ENCODE measurements around the gene TOMM20L. TPM values are rescaled to one million over a fixed set of nuclear protein-coding genes. Genes with fewer than 3 reads are reported as not detected.

The TOMM20L gene
- total RNA-seq, 2 experiments from 2014 or later = 0.56 TPM; not detected in 1

GRCh38 chr14:58397156-58397555 is 1.4 kb downstream of the TOMM20L start:
- Mint-ChIP-seq H3K4me1 (ENCODE audit: low read depth) (peaks cover 12% of the 10 kb centered on the region), H3K27me3 (no peaks in the 10 kb centered on the region), H3K4me3 (peak overlapping the region; percentile 88), H3K36me3 (ENCODE audit: low read depth) (no peaks in the 10 kb centered on the region), H3K9me3 (no peaks in the 10 kb centered on the region), H3K27ac (peak overlapping the region; percentile 81)
- intact Hi-C loops (cut with DNase I, micrococcal nuclease) = loop anchor here (2.0 kb wide), 2 partner anchors 28 to 288 kb away; no protein-coding TSS in a partner anchor
- peaks cover 13% of the 10 kb centered on the region for H3K4me1 ChIP-seq (ENCODE audit: insufficient read depth, low read length)
- no peak for DNase-seq
- POLR2A ChIA-PET = interaction anchor here (0.6 to 3.0 kb wide), 5 partner anchors 17 to 197 kb away, joined by 3 to 51 read pairs (median 10); partner anchors contain the start of genes ACTR10, KIAA0586 and TIMM9
- CTCF ChIA-PET = interaction anchor here (1.9 kb wide), 1 partner anchor 8 kb away, joined by 9 read pairs; no protein-coding TSS in a partner anchor
- no peak overlapping the region for H3K27ac ChIP-seq (ENCODE audit: low read depth in 1 of 2, low read length in 2 of 2)
- no peak for TF ChIP-seq CTCF (IDR thresholded peaks at IDR 0.05)
- no peaks in the 10 kb centered on the region for H3K9me3 ChIP-seq (ENCODE audit: control insufficient read depth in 1 of 2, insufficient read depth in 1 of 2, low read length in 2 of 2)
- no peak overlapping the region for H3K4me3 ChIP-seq (ENCODE audit: low read length)
- no peak for ATAC-seq (ENCODE audit: poor library complexity)
- H3K27me3 ChIP-seq (ENCODE audit: control insufficient read depth in 1 of 2, insufficient read depth in 2 of 2, low read length in 2 of 2) = no peaks in the 10 kb centered on the region
- no peaks in the 10 kb centered on the region for H3K36me3 ChIP-seq (ENCODE audit: insufficient read depth, low read length)

GRCh38 chr14:58398495-58398894 is 2.8 kb downstream of the TOMM20L start:
- ATAC-seq (ENCODE audit: poor library complexity) = no peak
- H3K27me3 ChIP-seq (ENCODE audit: control insufficient read depth in 1 of 2, insufficient read depth in 2 of 2, low read length in 2 of 2) = no peaks in the 10 kb centered on the region
- ChIA-PET CTCF (no interaction called here), POLR2A (interaction anchor here (1.2 to 2.1 kb wide), 2 partner anchors 29 to 100 kb away, joined by 3 to 10 read pairs; partner anchors contain the start of genes ARID4A, KIAA0586 and TIMM9)
- intact Hi-C loops (cut with DNase I, micrococcal nuclease) = no loop called here
- Mint-ChIP-seq H3K9me3 (no peaks in the 10 kb centered on the region), H3K36me3 (ENCODE audit: low read depth) (no peaks in the 10 kb centered on the region), H3K27ac (no peak overlapping the region), H3K27me3 (no peaks in the 10 kb centered on the region), H3K4me1 (ENCODE audit: low read depth) (peaks cover 12% of the 10 kb centered on the region), H3K4me3 (peak overlapping the region; percentile 20)
- H3K27ac ChIP-seq (ENCODE audit: low read depth in 1 of 2, low read length in 2 of 2) = no peak overlapping the region
- peaks cover 13% of the 10 kb centered on the region for H3K4me1 ChIP-seq (ENCODE audit: insufficient read depth, low read length)
- no peak overlapping the region for H3K4me3 ChIP-seq (ENCODE audit: low read length)
- no peaks in the 10 kb centered on the region for H3K36me3 ChIP-seq (ENCODE audit: insufficient read depth, low read length)
- no peak for DNase-seq
- H3K9me3 ChIP-seq (ENCODE audit: control insufficient read depth in 1 of 2, insufficient read depth in 1 of 2, low read length in 2 of 2) = no peaks in the 10 kb centered on the region
- TF ChIP-seq CTCF (IDR thresholded peaks at IDR 0.05) = no peak

- Histone ChIP-seq H3K36me3 (ENCODE audit: insufficient read depth, low read length) (no peaks in the 10 kb centered on the region), H3K27ac (ENCODE audit: low read depth in 1 of 2, low read length in 2 of 2) (no peak overlapping the region), H3K9me3 (ENCODE audit: control insufficient read depth in 1 of 2, insufficient read depth in 1 of 2, low read length in 2 of 2) (no peaks in the 10 kb centered on the region), H3K4me3 (ENCODE audit: low read length) (no peak overlapping the region), H3K27me3 (ENCODE audit: control insufficient read depth in 1 of 2, insufficient read depth in 2 of 2, low read length in 2 of 2) (no peaks in the 10 kb centered on the region), H3K4me1 (ENCODE audit: insufficient read depth, low read length) (peaks cover 13% of the 10 kb centered on the region)
- Mint-ChIP-seq H3K27ac (no peak overlapping the region), H3K4me3 (no peak overlapping the region), H3K4me1 (ENCODE audit: low read depth) (peaks cover 12% of the 10 kb centered on the region), H3K9me3 (no peaks in the 10 kb centered on the region), H3K36me3 (ENCODE audit: low read depth) (no peaks in the 10 kb centered on the region), H3K27me3 (no peaks in the 10 kb centered on the region)
- intact Hi-C loops (cut with DNase I, micrococcal nuclease) = no loop called here
- ChIA-PET CTCF (interaction anchor here (0.6 kb wide), 1 partner anchor 13 kb away, joined by 3 read pairs; no protein-coding TSS in a partner anchor), POLR2A (interaction anchor here (1.2 to 2.1 kb wide), 2 partner anchors 28 to 101 kb away, joined by 3 to 10 read pairs; partner anchors contain the start of genes ARID4A, KIAA0586 and TIMM9)
- no peak for TF ChIP-seq CTCF (IDR thresholded peaks at IDR 0.05)
- DNase-seq (no peak), ATAC-seq (ENCODE audit: poor library complexity) (no peak)
Measured at GRCh38 chr14:58398895-58399294, 3.2 kb downstream of the TOMM20L start.

Measured in CD4-positive, alpha-beta T cell (primary cell).